Gastroesophageal sphincter (tissue), 4 donors: Measurements from ENCODE around the gene KIF1C. TPM values are rescaled to one million over a fixed set of nuclear protein-coding genes. Genes with fewer than 3 reads are reported as not detected.

Experiments
- ATAC-seq: fragments of 150-250 bp; one replicate; pipeline ENCODE4 v1.9.1; 2016; ENCODE audit warnings: mild to moderate bottlenecking, moderate library complexity
- H3K27ac ChIP-seq, 4 donors: fragments of 200-600 bp; sonication (generic) in 3 of 4; 1 replicate in 3 of 4; 2 replicates in 1 of 4; pipeline ENCODE4 v1.5.1; 2016 to 2019
- H3K27me3 ChIP-seq: fragments of 200-600 bp; sonication (generic); one replicate; pipeline ENCODE4 v1.5.1; 2019
- H3K36me3 ChIP-seq, 2 donors: fragments of 200-600 bp; sonication (generic); one replicate each; pipeline ENCODE4 v1.5.1; 2019; ENCODE audit warnings: control low read depth in 1 of 2
- H3K4me1 ChIP-seq, 3 donors: fragments of 200-600 bp; sonication (generic); 1 replicate in 2 of 3; 2 replicates in 1 of 3; pipeline ENCODE4 v1.5.1; 2016 to 2019; ENCODE audit warnings: control low read depth in 2 of 3
- H3K4me3 ChIP-seq, 2 donors: fragments of 200-600 bp; sonication (generic); one replicate each; pipeline ENCODE4 v1.5.1; 2019; ENCODE audit warnings: mild to moderate bottlenecking in 1 of 2, moderate library complexity in 1 of 2
- H3K9me3 ChIP-seq, 3 donors: fragments of 200-600 bp; sonication (generic); one replicate each; pipeline ENCODE4 v1.5.1; 2017 to 2019; ENCODE audit warnings: control low read depth in 2 of 3
- CTCF ChIP-seq, 4 experiments: fragments of 200-600 bp in 2 of 4; fragments of 450-650 bp in 2 of 4; sonication (generic) in 1 of 4; IDR thresholded peaks; one replicate each; pipeline ENCODE4 v1.5.1; 2017 to 2019; ENCODE audit warnings: antibody characterized with exemption in 4 of 4, mild to moderate bottlenecking in 2 of 4, moderate library complexity in 2 of 4
- EP300 ChIP-seq: sonication (generic); formaldehyde crosslinking; IDR thresholded peaks from one replicate; pipeline ENCODE4 v1.6.1; 2017; ENCODE audit warnings: antibody characterized with exemption, mild to moderate bottlenecking
- POLR2A ChIP-seq, 2 donors: fragments of 450-650 bp; IDR thresholded peaks; one replicate each; pipeline ENCODE4 v1.6.1; 2017; ENCODE audit warnings: antibody characterized with exemption in 2 of 2, mild to moderate bottlenecking in 2 of 2, moderate library complexity in 1 of 2
- POLR2AphosphoS5 ChIP-seq: sonication (generic); formaldehyde crosslinking; IDR thresholded peaks from one replicate; pipeline ENCODE4 v1.6.1; 2017; ENCODE audit warnings: antibody characterized with exemption
- WGBS, 2 donors: methylation state at CpG; one replicate each; pipeline ENCODE4 v1.1.5; 2018; ENCODE audit warnings: low coverage in 1 of 2; 5-methylcytosine and 5-hydroxymethylcytosine counted together
- total RNA-seq, 4 donors: library from RNA; depleted of rRNA; stranded (reverse); fragments of >200 nt; gene quantifications; one replicate each; pipeline ENCODE4 v1.1.0, GENCODE V29; 2016

The KIF1C gene
- total RNA-seq, 4 donors from 2014 or later, result 147 to 302 (median 180) TPM

GRCh38 chr17:5034651-5035050 lies 36.9 kb downstream of the KIF1C start:
- Histone ChIP-seq H3K4me3 (no peak overlapping the region), H3K4me1 (peaks cover 0 to 22% (median 0%) of the 10 kb centered on the region in 3 donors), H3K27ac (no peak overlapping the region), H3K27me3 (peaks cover 31% of the 10 kb centered on the region), H3K9me3 (no peaks in the 10 kb centered on the region), H3K36me3 (no peaks in the 10 kb centered on the region)
- no peak for TF ChIP-seq EP300
- TF ChIP-seq POLR2AphosphoS5, result no peak
- TF ChIP-seq POLR2A (IDR thresholded peaks at IDR 0.05), result no peak
- no peak for TF ChIP-seq CTCF (IDR thresholded peaks at IDR 0.05)
- ATAC-seq, result no peak
- WGBS, 2 donors, result 76 to 97% methylated on average over 5 to 8 of the region's 14 CpGs

GRCh38 chr17:5035315-5035714 lies 37.6 kb downstream of the KIF1C start, which contains the start of gene SLC52A1:
Gene SLC52A1, minus strand, starts transcription at chr17:5035426. Its CDS starts 820 bp downstream, at chr17:5034606.
- TF ChIP-seq CTCF (IDR thresholded peaks at IDR 0.05) (no peak), POLR2AphosphoS5 (no peak), EP300 (no peak), POLR2A (IDR thresholded peaks at IDR 0.05) (no peak)
- ATAC-seq, result no peak
- Histone ChIP-seq H3K27ac (no peak within 1 kb of the TSS), H3K27me3 (peaks cover 31% of the 10 kb centered on the region), H3K4me1 (peaks cover 0 to 22% (median 0%) of the 10 kb centered on the region in 3 donors), H3K36me3 (no peaks in the 10 kb centered on the region), H3K9me3 (no peaks in the 10 kb centered on the region), H3K4me3 (no peak within 1 kb of the TSS)
- 0 to 27% methylated on average over 3 to 9 of the region's 24 CpGs for WGBS, 2 donors

GRCh38 chr17:5042157-5043022 lies 44.6 kb downstream of the KIF1C start:
- H3K4me3 ChIP-seq, result no peak overlapping the region
- no peak for TF ChIP-seq POLR2A (IDR thresholded peaks at IDR 0.05)
- TF ChIP-seq POLR2AphosphoS5, result no peak
- no peak for TF ChIP-seq EP300
- no peak for TF ChIP-seq CTCF (IDR thresholded peaks at IDR 0.05)
- WGBS, 2 donors, result 76 to 80% methylated on average over 4 to 10 of the region's 15 CpGs

GRCh38 chr17:5043524-5043923 lies 45.8 kb downstream of the KIF1C start:
- ATAC-seq, result no peak
- no peak for TF ChIP-seq POLR2AphosphoS5
- no peak for TF ChIP-seq CTCF (IDR thresholded peaks at IDR 0.05)
- no peak for TF ChIP-seq EP300
- no peak for TF ChIP-seq POLR2A (IDR thresholded peaks at IDR 0.05)
- Histone ChIP-seq H3K27ac (no peak overlapping the region), H3K36me3 (no peaks in the 10 kb centered on the region), H3K9me3 (no peaks in the 10 kb centered on the region), H3K4me3 (no peak overlapping the region), H3K27me3 (no peaks in the 10 kb centered on the region), H3K4me1 (no peaks in the 10 kb centered on the region)
- 80 to 100% methylated on average over 1 of the region's 1 CpG for WGBS, 2 donors

More at GRCh38 chr17:5042157-5043022, 44.6 kb downstream of the KIF1C start:
- no peaks in the 10 kb centered on the region for H3K4me1 ChIP-seq
- no peak overlapping the region for H3K27ac ChIP-seq
- no peaks in the 10 kb centered on the region for H3K9me3 ChIP-seq
- H3K27me3 ChIP-seq, result no peaks in the 10 kb centered on the region
- ATAC-seq, result no peak
- no peaks in the 10 kb centered on the region for H3K36me3 ChIP-seq

GRCh38 chr17:5044630-5045029 lies 46.9 kb downstream of the KIF1C start:
- no peak for ATAC-seq
- Histone ChIP-seq H3K27me3 (no peaks in the 10 kb centered on the region), H3K4me1 (peaks cover 0 to 3% (median 2%) of the 10 kb centered on the region in 3 donors), H3K4me3 (no peak overlapping the region), H3K36me3 (no peaks in the 10 kb centered on the region), H3K27ac (no peak overlapping the region), H3K9me3 (no peaks in the 10 kb centered on the region)
- TF ChIP-seq CTCF (IDR thresholded peaks at IDR 0.05) (no peak), POLR2AphosphoS5 (no peak), POLR2A (IDR thresholded peaks at IDR 0.05) (no peak)
- 88 to 91% methylated on average over 3 to 4 of the region's 5 CpGs for WGBS, 2 donors
